Measurements from ENCODE around the gene SERTM2. TPM values are rescaled to one million over a fixed set of nuclear protein-coding genes. Genes with fewer than 3 reads are reported as not detected.

The SERTM2 gene
- total RNA-seq (1 to 10 TPM in 1 of 2 donors, under 1 TPM in 1; 0.83 to 5.1 TPM), polyA plus RNA-seq (ENCODE audit: insufficient read length in 2 of 2) (1 to 10 TPM; 1.4 to 2.0 TPM)
- long read RNA-seq, donor 1, result 0 reads
- long read RNA-seq, donor 2, result 0 reads
- long read RNA-seq, donor 3, result 0 reads
- long read RNA-seq, donor 4, result 0 reads

GRCh38 chrX:111511477-111511876 lies at the start of gene SERTM2:
TSS of gene SERTM2 (plus strand) at chrX:111511645. CDS start at chrX:111518858, 7,213 bp downstream.
- Histone ChIP-seq H3K9me3 (ENCODE audit: control insufficient read depth, insufficient read depth, low read length) (no peaks in the 10 kb centered on the region), H3K36me3 (ENCODE audit: control insufficient read depth, insufficient read depth, low read length) (no peaks in the 10 kb centered on the region), H3K27me3 (ENCODE audit: control insufficient read depth, insufficient read depth, low read length) (peaks cover 12% of the 10 kb centered on the region), H3K4me3 (ENCODE audit: low read depth, low read length) (no peak within 1 kb of the TSS), H3K4me1 (ENCODE audit: control insufficient read depth, insufficient read depth, low read length) (no peaks in the 10 kb centered on the region), H3K27ac (ENCODE audit: low read depth, low read length) (no peak within 1 kb of the TSS)
- DNase-seq (ENCODE audit: low read depth in 4 of 6, low spot score in 6 of 6), result peak in 1 of 6 donors; percentile 14
- WGBS (ENCODE audit: insufficient coverage), result 12% methylated on average over 3 of the region's 3 CpGs

GRCh38 chrX:111465669-111466068 lies 45.8 kb upstream of the SERTM2 start:
- Histone ChIP-seq H3K36me3 (ENCODE audit: control insufficient read depth, insufficient read depth, low read length) (no peaks in the 10 kb centered on the region), H3K27me3 (ENCODE audit: control insufficient read depth, insufficient read depth, low read length) (peaks cover 4% of the 10 kb centered on the region), H3K27ac (ENCODE audit: low read depth, low read length) (no peak overlapping the region), H3K4me3 (ENCODE audit: low read depth, low read length) (no peak overlapping the region), H3K4me1 (ENCODE audit: control insufficient read depth, insufficient read depth, low read length) (no peaks in the 10 kb centered on the region), H3K9me3 (ENCODE audit: control insufficient read depth, insufficient read depth, low read length) (peaks cover 1% of the 10 kb centered on the region)
- 14% methylated on average over 1 of the region's 1 CpG for WGBS (ENCODE audit: insufficient coverage)
- DNase-seq (ENCODE audit: low read depth in 4 of 6, low spot score in 6 of 6), result no peak

GRCh38 chrX:111467896-111468295 lies 43.5 kb upstream of the SERTM2 start:
- H3K4me1 ChIP-seq (ENCODE audit: control insufficient read depth, insufficient read depth, low read length), result no peaks in the 10 kb centered on the region
- H3K4me3 ChIP-seq (ENCODE audit: low read depth, low read length), result no peak overlapping the region
- H3K27ac ChIP-seq (ENCODE audit: low read depth, low read length), result no peak overlapping the region
- H3K9me3 ChIP-seq (ENCODE audit: control insufficient read depth, insufficient read depth, low read length), result peaks cover 1% of the 10 kb centered on the region
- peaks cover 6% of the 10 kb centered on the region for H3K27me3 ChIP-seq (ENCODE audit: control insufficient read depth, insufficient read depth, low read length)
- 0% methylated on average over 1 of the region's 1 CpG for WGBS (ENCODE audit: insufficient coverage)
- DNase-seq (ENCODE audit: low read depth in 4 of 6, low spot score in 6 of 6), result peak in 2 of 6 donors; percentile 61 to 87
- H3K36me3 ChIP-seq (ENCODE audit: control insufficient read depth, insufficient read depth, low read length), result no peaks in the 10 kb centered on the region

- Histone ChIP-seq H3K36me3 (ENCODE audit: control insufficient read depth, insufficient read depth, low read length) (no peaks in the 10 kb centered on the region), H3K4me3 (ENCODE audit: low read depth, low read length) (no peak overlapping the region), H3K27me3 (ENCODE audit: control insufficient read depth, insufficient read depth, low read length) (peaks cover 6% of the 10 kb centered on the region), H3K4me1 (ENCODE audit: control insufficient read depth, insufficient read depth, low read length) (no peaks in the 10 kb centered on the region), H3K9me3 (ENCODE audit: control insufficient read depth, insufficient read depth, low read length) (no peaks in the 10 kb centered on the region), H3K27ac (ENCODE audit: low read depth, low read length) (no peak overlapping the region)
- 100% methylated on average over 2 of the region's 2 CpGs for WGBS (ENCODE audit: insufficient coverage)
- no peak for DNase-seq (ENCODE audit: low read depth in 4 of 6, low spot score in 6 of 6)
Observed at GRCh38 chrX:111470681-111471403, 40.6 kb upstream of the SERTM2 start.

GRCh38 chrX:111481896-111482295 lies 29.5 kb upstream of the SERTM2 start:
- H3K27me3 ChIP-seq (ENCODE audit: control insufficient read depth, insufficient read depth, low read length), result no peaks in the 10 kb centered on the region
- peaks cover 4% of the 10 kb centered on the region for H3K9me3 ChIP-seq (ENCODE audit: control insufficient read depth, insufficient read depth, low read length)
- no peak overlapping the region for H3K27ac ChIP-seq (ENCODE audit: low read depth, low read length)
- DNase-seq (ENCODE audit: low read depth in 4 of 6, low spot score in 6 of 6), result peak in 1 of 6 donors; percentile 53
- H3K36me3 ChIP-seq (ENCODE audit: control insufficient read depth, insufficient read depth, low read length), result no peaks in the 10 kb centered on the region
- H3K4me3 ChIP-seq (ENCODE audit: low read depth, low read length), result no peak overlapping the region
- H3K4me1 ChIP-seq (ENCODE audit: control insufficient read depth, insufficient read depth, low read length), result no peaks in the 10 kb centered on the region

GRCh38 chrX:111483135-111483534 lies 28.3 kb upstream of the SERTM2 start:
- H3K4me3 ChIP-seq (ENCODE audit: low read depth, low read length), result no peak overlapping the region
- no peak overlapping the region for H3K27ac ChIP-seq (ENCODE audit: low read depth, low read length)
- no peaks in the 10 kb centered on the region for H3K36me3 ChIP-seq (ENCODE audit: control insufficient read depth, insufficient read depth, low read length)
- WGBS (ENCODE audit: insufficient coverage), result 40% methylated on average over 1 of the region's 2 CpGs
- no peak for DNase-seq (ENCODE audit: low read depth in 4 of 6, low spot score in 6 of 6)
- H3K9me3 ChIP-seq (ENCODE audit: control insufficient read depth, insufficient read depth, low read length), result peaks cover 4% of the 10 kb centered on the region
- no peaks in the 10 kb centered on the region for H3K27me3 ChIP-seq (ENCODE audit: control insufficient read depth, insufficient read depth, low read length)
- H3K4me1 ChIP-seq (ENCODE audit: control insufficient read depth, insufficient read depth, low read length), result no peaks in the 10 kb centered on the region

- Histone ChIP-seq H3K27me3 (ENCODE audit: control insufficient read depth, insufficient read depth, low read length) (no peaks in the 10 kb centered on the region), H3K4me1 (ENCODE audit: control insufficient read depth, insufficient read depth, low read length) (no peaks in the 10 kb centered on the region), H3K36me3 (ENCODE audit: control insufficient read depth, insufficient read depth, low read length) (no peaks in the 10 kb centered on the region), H3K4me3 (ENCODE audit: low read depth, low read length) (no peak overlapping the region), H3K27ac (ENCODE audit: low read depth, low read length) (no peak overlapping the region), H3K9me3 (ENCODE audit: control insufficient read depth, insufficient read depth, low read length) (peaks cover 4% of the 10 kb centered on the region)
- DNase-seq (ENCODE audit: low read depth in 4 of 6, low spot score in 6 of 6), result no peak
Observed at GRCh38 chrX:111483881-111484280, 27.6 kb upstream of the SERTM2 start.

GRCh38 chrX:111490688-111491087 lies 20.8 kb upstream of the SERTM2 start:
- Histone ChIP-seq H3K27me3 (ENCODE audit: control insufficient read depth, insufficient read depth, low read length) (peaks cover 6% of the 10 kb centered on the region), H3K4me3 (ENCODE audit: low read depth, low read length) (no peak overlapping the region), H3K27ac (ENCODE audit: low read depth, low read length) (no peak overlapping the region), H3K4me1 (ENCODE audit: control insufficient read depth, insufficient read depth, low read length) (no peaks in the 10 kb centered on the region), H3K36me3 (ENCODE audit: control insufficient read depth, insufficient read depth, low read length) (no peaks in the 10 kb centered on the region), H3K9me3 (ENCODE audit: control insufficient read depth, insufficient read depth, low read length) (no peaks in the 10 kb centered on the region)
- DNase-seq (ENCODE audit: low read depth in 4 of 6, low spot score in 6 of 6), result peak in 1 of 6 donors; percentile 7

- no peaks in the 10 kb centered on the region for H3K36me3 ChIP-seq (ENCODE audit: control insufficient read depth, insufficient read depth, low read length)
- DNase-seq (ENCODE audit: low read depth in 4 of 6, low spot score in 6 of 6), result no peak
- H3K4me3 ChIP-seq (ENCODE audit: low read depth, low read length), result no peak overlapping the region
- WGBS (ENCODE audit: insufficient coverage), result no CpG with 5 or more reads among the region's 4 CpGs
- H3K27ac ChIP-seq (ENCODE audit: low read depth, low read length), result no peak overlapping the region
- peaks cover 6% of the 10 kb centered on the region for H3K27me3 ChIP-seq (ENCODE audit: control insufficient read depth, insufficient read depth, low read length)
- H3K9me3 ChIP-seq (ENCODE audit: control insufficient read depth, insufficient read depth, low read length), result no peaks in the 10 kb centered on the region
- no peaks in the 10 kb centered on the region for H3K4me1 ChIP-seq (ENCODE audit: control insufficient read depth, insufficient read depth, low read length)
Observed at GRCh38 chrX:111492085-111492484, 19.4 kb upstream of the SERTM2 start.

- no peak for DNase-seq (ENCODE audit: low read depth in 4 of 6, low spot score in 6 of 6)
- no peak overlapping the region for H3K4me3 ChIP-seq (ENCODE audit: low read depth, low read length)
- no peaks in the 10 kb centered on the region for H3K4me1 ChIP-seq (ENCODE audit: control insufficient read depth, insufficient read depth, low read length)
- WGBS (ENCODE audit: insufficient coverage), result no CpG with 5 or more reads among the region's 3 CpGs
- H3K36me3 ChIP-seq (ENCODE audit: control insufficient read depth, insufficient read depth, low read length), result no peaks in the 10 kb centered on the region
- H3K27me3 ChIP-seq (ENCODE audit: control insufficient read depth, insufficient read depth, low read length), result peaks cover 4% of the 10 kb centered on the region
- no peak overlapping the region for H3K27ac ChIP-seq (ENCODE audit: low read depth, low read length)
- no peaks in the 10 kb centered on the region for H3K9me3 ChIP-seq (ENCODE audit: control insufficient read depth, insufficient read depth, low read length)
Observed at GRCh38 chrX:111498538-111499103, 12.8 kb upstream of the SERTM2 start.

Measured in spinal cord (tissue), 10 donors.